Measurements from ENCODE around the gene ELL3.

- TF ChIP-seq POLR2A (IDR thresholded peaks at IDR 0.05), result no peak
- TF ChIP-seq, protein P1, sequence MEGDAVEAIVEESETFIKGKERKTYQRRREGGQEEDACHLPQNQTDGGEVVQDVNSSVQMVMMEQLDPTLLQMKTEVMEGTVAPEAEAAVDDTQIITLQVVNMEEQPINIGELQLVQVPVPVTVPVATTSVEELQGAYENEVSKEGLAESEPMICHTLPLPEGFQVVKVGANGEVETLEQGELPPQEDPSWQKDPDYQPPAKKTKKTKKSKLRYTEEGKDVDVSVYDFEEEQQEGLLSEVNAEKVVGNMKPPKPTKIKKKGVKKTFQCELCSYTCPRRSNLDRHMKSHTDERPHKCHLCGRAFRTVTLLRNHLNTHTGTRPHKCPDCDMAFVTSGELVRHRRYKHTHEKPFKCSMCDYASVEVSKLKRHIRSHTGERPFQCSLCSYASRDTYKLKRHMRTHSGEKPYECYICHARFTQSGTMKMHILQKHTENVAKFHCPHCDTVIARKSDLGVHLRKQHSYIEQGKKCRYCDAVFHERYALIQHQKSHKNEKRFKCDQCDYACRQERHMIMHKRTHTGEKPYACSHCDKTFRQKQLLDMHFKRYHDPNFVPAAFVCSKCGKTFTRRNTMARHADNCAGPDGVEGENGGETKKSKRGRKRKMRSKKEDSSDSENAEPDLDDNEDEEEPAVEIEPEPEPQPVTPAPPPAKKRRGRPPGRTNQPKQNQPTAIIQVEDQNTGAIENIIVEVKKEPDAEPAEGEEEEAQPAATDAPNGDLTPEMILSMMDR (IDR thresholded peaks at IDR 0.05), result no peak
Measured at GRCh38 chr15:43772624-43773023, 4.1 kb downstream of the ELL3 start.
